Stomach (tissue), 4 donors: ENCODE results near the gene RNF141.

ENCODE experiments used
- EP300 ChIP-seq: sonication (generic); formaldehyde crosslinking; IDR thresholded peaks from one replicate; pipeline ENCODE4 v1.6.1; 2017; ENCODE audit warnings: antibody characterized with exemption
- POLR2A ChIP-seq, 4 donors: fragments of 450-650 bp; IDR thresholded peaks; one replicate each; pipeline ENCODE4 v1.6.1; 2016; ENCODE audit warnings: antibody characterized with exemption in 4 of 4, control low read depth in 2 of 4, mild to moderate bottlenecking in 1 of 4, moderate library complexity in 1 of 4
- POLR2AphosphoS5 ChIP-seq, 3 donors: sonication (generic); formaldehyde crosslinking; IDR thresholded peaks; one replicate each; pipeline ENCODE4 v1.6.1; 2016; ENCODE audit warnings: antibody characterized with exemption in 3 of 3
- TF ChIP-seq, protein P1 (sequence below), 7 experiments: fragments of 450-650 bp in 4 of 7; fragments of 200-600 bp in 3 of 7; sonication (generic) in 3 of 7; IDR thresholded peaks; one replicate each; pipeline ENCODE4 v1.5.1; 2016 to 2019; ENCODE audit warnings: antibody characterized with exemption in 7 of 7, control low read depth in 2 of 7, mild to moderate bottlenecking in 1 of 7

DNA sequence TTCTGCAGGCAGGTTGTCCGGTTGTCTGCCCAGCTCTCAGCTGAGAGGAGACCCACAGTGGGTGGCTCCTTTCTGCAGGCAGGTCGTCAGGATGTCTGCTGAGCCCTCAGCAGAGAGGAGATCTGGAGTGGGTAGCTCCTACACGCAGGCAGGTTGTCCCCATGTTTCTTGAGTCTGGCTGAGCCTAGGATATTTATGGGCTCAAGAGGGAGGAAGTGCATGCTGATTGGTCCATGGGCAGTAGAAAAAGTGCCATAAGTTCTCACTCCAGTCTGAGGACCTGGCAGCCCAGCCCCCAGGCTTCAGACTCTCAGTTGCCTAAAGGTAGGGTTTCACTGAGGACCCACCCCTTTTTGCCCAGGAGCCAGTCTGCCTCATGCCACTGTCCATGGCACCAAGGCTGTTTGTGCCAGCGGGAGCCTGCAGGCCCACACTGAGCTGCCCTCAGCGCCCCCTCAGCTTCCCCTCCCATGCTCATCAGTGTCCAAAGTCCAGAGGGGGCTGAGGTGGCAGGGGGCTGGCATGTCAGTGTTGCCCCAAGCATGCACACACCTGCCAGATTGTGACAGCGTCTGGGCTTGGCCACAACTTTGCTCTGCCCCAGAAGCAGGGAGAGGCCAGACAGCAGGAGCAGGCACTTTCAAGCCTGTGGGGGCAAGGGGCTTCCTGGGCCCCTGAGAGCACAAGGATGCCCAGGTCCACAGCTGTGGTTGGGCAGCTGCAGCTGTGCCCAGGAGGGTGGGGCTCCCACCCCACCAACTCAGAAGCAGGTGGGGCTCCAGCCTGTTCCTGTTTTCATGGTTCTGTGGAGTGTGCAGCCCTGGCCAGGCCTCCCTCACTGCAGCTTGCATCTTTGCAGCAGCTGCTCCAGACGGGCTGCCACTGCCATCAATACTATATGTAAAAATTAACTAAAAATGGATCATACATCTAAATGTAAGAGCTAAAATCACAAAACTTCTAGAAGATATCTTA, 3.8 kb upstream of the RNF141 start:
- TF ChIP-seq, protein P1, sequence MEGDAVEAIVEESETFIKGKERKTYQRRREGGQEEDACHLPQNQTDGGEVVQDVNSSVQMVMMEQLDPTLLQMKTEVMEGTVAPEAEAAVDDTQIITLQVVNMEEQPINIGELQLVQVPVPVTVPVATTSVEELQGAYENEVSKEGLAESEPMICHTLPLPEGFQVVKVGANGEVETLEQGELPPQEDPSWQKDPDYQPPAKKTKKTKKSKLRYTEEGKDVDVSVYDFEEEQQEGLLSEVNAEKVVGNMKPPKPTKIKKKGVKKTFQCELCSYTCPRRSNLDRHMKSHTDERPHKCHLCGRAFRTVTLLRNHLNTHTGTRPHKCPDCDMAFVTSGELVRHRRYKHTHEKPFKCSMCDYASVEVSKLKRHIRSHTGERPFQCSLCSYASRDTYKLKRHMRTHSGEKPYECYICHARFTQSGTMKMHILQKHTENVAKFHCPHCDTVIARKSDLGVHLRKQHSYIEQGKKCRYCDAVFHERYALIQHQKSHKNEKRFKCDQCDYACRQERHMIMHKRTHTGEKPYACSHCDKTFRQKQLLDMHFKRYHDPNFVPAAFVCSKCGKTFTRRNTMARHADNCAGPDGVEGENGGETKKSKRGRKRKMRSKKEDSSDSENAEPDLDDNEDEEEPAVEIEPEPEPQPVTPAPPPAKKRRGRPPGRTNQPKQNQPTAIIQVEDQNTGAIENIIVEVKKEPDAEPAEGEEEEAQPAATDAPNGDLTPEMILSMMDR (IDR thresholded peaks at IDR 0.05), result no peak
- TF ChIP-seq POLR2AphosphoS5 (IDR thresholded peaks at IDR 0.05) (no peak), POLR2A (IDR thresholded peaks at IDR 0.05) (no peak), EP300 (no peak)
